HG02852 (cell line): ENCODE data around the gene DIP2A.
"Not testable (repeated sequence)": the region's sequence is repeated elsewhere in the genome, so short reads cannot be mapped to it uniquely, and the experiment has no call there.

Experiments
- ATAC-seq: cut with Tn5 transposase; IDR thresholded peaks from one replicate; pipeline ENCODE4 v1.9.1; 2021; ENCODE audit warnings: mild to moderate bottlenecking, moderate library complexity; ENCODE audit not compliant: unreplicated experiment

DIP2A gene

DNA sequence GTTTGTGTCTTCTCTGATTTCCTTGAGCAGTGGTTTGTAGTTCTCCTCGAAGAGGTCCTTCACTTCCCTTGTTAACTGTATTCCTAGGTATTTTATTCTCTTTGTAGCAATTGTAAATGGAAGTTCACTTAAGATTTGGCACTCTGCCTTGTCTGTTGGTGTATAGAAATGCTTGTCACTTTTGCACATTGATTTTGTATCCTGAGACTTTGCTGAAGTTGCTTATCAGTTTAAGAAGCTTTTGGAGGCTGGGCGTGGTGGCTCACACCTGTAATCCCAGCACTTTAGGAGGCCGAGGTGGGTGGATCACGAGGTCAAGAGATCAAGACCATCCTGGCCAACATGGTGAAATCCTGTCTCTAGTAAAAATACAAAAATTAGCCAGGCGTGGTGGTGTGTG lies 119.1 kb downstream of the DIP2A start:
- not testable (repeated sequence) for ATAC-seq

- not testable (repeated sequence) for ATAC-seq
Observed at GRCh38 chr21:46579394-46579793, 120.7 kb downstream of the DIP2A start.

GRCh38 chr21:46581780-46582307 lies 123.2 kb downstream of the DIP2A start:
- no peak for ATAC-seq

- ATAC-seq, result no peak
Observed at GRCh38 chr21:46585191-46585953, 126.7 kb downstream of the DIP2A start.

GRCh38 chr21:46594276-46594675 lies 135.6 kb downstream of the DIP2A start:
- no peak for ATAC-seq

- no peak for ATAC-seq
Observed at GRCh38 chr21:46596201-46596600, 137.5 kb downstream of the DIP2A start.

- ATAC-seq, result no peak
Observed at GRCh38 chr21:46597031-46597430, 138.3 kb downstream of the DIP2A start.

DNA sequence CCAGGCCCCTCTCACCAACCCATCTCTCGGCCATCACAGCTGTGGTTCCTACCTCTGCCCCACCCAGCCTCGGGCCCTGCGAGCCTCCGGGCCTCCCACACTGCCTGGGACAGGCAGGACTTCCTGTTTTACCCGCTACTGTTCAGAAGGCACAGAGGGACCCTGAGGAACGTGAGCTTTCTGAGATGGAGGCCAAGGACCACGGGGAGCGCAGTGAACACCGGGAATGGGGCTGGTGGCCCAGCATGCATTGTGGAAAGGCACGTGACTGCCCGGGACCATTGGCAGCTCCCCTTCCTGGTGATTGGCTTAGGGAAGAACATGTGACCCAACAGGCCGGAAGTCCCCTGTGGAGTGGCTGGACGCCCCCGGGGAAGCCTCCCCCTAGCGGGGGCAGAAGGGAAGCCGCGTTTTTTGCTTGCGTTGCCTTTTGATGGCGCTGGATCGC lies 139.2 kb downstream of the DIP2A start:
- ATAC-seq, result no peak

GRCh38 chr21:46598581-46599572 lies 140.2 kb downstream of the DIP2A start:
- ATAC-seq, result no peak

GRCh38 chr21:46600305-46600704 lies 141.6 kb downstream of the DIP2A start:
- ATAC-seq, result no peak

GRCh38 chr21:46600978-46601377 lies 142.3 kb downstream of the DIP2A start:
- ATAC-seq, result no peak

- no peak for ATAC-seq
Observed at GRCh38 chr21:46603228-46603627, 144.5 kb downstream of the DIP2A start.

- no peak for ATAC-seq
Observed at GRCh38 chr21:46604329-46604974, 145.8 kb downstream of the DIP2A start.

DNA sequence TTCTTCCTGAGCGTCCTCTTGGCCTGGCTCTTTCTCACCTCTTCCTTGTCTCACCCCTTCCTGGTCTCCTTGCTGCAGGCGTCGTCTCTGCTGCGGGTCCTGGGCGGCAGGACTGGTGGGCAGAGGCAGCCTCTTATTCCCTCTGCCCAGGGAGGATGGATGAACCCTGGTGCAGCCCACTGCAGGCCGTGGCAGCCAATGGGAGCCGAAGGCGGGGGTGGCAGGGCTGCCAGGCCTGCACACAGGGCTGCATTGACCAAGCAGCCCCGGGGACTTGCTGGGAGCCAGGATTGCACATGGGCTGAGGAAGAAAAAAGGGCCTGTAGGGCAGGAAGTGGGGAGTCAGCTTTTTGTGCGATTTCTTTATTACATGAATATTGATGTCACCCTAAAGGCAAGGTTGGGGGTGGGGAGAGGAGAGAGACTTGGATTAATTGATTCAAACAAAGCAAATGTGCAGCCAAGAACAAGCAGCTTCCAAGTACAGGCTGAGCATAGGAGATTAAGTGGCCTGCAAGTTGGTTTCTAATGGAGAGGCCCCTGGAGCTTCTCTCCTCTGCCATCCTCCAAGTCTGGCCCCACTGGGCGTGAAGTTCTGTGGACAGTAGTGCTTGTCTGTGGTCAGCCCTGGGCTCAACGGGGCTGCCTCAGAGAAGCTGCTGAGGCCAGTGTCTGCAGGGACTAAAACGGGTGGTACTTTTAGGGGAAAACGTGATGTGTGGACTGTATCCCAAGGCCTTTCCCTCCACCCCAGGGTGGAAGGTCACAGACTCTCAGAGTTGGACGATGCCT lies 146.5 kb downstream of the DIP2A start, which contains the start of gene S100B:
Gene S100B, minus strand, starts transcription at position 108 of the 792 bp plus-strand sequence. CDS start 2,667 bp downstream, outside the sequence.
- ATAC-seq, result no peak

- no peak for ATAC-seq
Observed at GRCh38 chr21:46605767-46606426, 147.2 kb downstream of the DIP2A start.

- no peak for ATAC-seq
Observed at GRCh38 chr21:46606427-46606813, 147.7 kb downstream of the DIP2A start.

DNA sequence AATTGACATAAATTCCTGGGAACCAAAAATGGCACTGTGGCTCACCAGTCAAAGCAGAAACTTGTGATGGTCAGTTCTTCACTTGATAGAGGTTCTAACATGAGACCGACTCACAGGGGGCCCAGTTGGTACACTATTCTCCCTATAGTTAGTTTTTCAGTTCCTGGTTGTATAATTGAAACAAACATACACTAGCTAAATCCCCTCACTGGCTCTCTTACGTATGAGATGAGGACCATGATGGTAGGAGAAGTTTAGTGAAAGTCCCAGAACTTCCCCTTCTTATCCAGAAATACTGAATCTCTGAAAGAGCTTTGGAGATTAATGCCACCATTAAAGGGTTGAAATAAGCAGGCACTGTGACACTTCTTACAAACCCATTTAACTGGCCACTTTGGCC lies 148.9 kb downstream of the DIP2A start:
- no peak for ATAC-seq

GRCh38 chr21:46608672-46609111 lies 150.0 kb downstream of the DIP2A start:
- no peak for ATAC-seq

- ATAC-seq, result no peak
Observed at GRCh38 chr21:46610018-46610701, 151.5 kb downstream of the DIP2A start.
